GM18858 (cell line): Measurements from ENCODE around the gene YBX1.
"Not testable (repeated sequence)": the region's sequence is repeated elsewhere in the genome, so short reads cannot be mapped to it uniquely, and the experiment has no call there.

ENCODE experiments used
- ATAC-seq: cut with Tn5 transposase; IDR thresholded peaks from one replicate; pipeline ENCODE4 v1.9.1; 2021; ENCODE audit not compliant: unreplicated experiment

YBX1 gene

DNA sequence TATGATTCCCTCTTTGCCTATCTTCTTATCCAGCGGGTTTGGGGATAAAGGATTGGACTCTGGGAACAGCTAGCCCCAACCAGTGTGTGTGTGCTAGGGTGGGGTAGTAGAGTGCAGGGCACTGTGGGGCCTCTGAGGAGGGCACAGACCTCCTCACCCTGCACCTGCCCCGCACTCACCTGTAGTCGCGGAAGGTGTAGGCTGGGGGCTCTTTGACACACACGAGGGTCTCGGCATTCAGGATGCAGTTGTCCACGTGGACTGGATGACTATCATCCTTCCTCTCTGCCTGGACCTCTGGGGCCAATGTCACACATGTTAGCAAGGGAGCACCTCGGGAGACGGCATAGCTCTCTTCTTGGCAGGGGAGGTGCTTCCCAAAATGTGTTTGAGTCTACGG, 65.8 kb downstream of the YBX1 start:
- ATAC-seq: no peak

DNA sequence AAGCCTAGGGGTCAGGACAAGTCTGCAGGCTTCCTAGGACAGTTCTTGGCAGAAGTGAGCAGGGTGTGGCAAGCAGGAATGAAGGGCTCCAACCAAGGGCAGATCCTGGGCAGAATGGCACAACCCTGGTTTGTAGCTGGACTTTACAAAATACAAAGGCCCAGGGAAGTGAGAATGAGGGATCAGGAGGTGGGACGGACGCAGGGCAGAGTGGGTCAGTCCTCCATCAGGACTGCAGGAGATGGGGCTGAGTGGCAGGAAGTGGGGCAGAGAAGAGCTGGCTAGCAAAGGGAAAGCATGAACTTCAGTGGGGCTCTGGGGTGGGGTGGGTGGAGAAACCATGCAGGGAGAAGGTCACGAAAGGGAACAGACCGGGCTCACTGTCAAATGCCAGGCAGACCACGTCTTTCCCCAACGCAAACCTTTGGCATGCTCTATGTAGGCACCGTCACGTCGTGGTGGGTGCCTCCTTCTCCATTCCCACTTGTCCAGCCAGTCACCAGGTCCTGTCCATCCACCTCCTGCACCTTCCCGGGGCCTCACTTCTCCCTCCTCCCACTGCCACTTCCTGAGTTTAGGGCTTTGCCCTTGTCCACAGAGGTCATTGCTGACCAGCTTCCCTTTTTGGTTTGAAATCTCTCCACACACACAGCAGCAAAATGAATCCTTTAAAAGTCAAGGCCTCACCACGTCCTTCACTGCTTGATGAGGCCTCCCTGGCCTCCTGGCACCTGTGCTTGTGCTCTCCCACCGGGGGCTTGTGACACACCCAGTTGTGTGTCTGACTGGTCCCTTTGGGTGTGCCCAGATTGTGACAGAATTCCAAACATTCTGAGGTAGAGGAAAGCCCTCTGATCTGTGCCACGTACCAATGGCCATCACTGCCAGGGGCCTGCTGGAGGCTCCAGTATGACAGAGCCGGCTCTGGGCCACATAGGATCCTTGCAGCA, 66.5 kb downstream of the YBX1 start:
- no peak for ATAC-seq

DNA sequence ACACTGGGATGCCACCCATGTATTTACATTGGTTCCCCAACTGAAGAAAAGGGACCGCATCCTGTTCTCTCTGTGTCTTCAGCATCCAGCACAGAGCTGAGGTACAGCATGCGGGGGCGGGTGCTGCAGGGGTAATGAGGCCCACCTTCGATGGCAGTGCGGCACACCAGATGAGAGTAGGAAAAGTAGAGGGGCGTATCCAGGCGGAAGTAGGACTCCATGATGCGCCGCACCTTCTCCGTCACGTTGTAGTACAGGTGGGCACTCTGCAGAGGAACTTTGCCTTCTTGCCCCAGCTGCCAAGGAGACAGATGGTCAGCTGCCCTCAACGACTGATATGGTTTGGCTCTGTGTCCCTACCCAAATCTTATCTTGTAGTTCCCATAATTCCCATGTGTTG, 67.8 kb downstream of the YBX1 start:
- no peak for ATAC-seq

DNA sequence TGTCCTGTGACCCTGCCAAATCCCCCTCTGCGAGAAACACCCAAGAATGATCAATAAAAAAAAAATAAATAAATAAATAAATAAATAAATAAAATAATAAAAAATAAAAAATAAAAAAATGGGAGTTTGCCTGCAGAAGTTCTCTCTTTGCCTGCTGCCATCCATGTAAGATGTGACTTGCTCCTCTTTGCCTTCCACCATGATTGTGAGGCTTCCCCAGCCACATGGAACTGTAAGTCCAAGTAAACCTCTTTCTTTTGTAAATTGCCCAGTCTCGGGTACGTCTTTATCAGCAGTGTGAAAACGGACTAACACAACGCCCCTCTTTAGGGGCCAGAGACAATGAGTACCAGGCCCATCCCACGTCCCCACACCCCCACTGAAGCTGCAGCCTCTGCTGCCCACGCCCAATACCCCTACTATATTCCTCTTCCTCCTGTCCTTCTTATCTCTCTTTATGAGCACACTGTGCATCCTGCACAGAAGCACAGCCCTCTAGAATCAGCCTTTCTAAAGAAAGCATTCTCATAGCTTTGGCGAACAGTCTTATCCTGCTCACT, 69.4 kb downstream of the YBX1 start:
- not testable (repeated sequence) for ATAC-seq

DNA sequence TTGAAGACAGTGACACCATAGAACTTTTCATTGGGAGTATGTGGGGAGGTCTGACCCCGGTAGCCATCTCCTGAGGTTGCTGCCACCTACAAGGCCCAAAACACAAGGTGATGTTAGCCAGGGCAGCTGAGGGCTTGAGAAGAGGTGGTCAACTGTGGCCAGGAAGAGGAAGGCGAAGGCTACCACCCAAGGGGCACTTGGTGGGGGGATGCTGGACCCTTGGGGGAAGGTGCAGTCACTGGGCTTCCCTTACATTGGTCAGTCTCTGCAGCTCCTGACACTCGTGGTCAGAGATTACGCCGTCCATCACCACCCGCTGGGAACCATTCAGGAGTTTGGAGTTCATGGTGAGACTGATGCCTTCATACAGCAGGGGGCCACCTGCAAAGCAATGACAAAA, 70.1 kb downstream of the YBX1 start:
- ATAC-seq: no peak

DNA sequence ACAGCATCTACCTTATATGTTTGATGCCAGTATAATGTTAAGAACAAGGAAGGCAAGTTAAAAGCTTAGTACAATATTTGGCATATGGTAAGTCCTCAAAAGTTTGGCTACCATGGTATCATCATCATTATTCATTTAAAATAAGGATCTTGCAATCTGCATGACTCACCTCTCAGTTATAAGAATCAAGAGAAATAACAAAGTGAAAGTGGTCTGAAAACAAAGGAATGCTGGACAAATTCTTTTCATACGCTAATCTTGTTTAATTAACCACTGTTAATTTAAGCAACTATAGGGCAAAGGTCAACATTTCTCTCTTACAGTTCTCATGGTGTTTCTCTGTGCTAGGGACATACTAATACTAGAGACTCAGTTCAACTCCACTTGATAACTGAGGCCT, 70.9 kb downstream of the YBX1 start:
- ATAC-seq: no peak
